B cell (primary cell): ENCODE measurements around the gene SNX22. TPM values are rescaled to one million over a fixed set of nuclear protein-coding genes. Genes with fewer than 3 reads are reported as not detected.
A peak's percentile ranks its signal among the peaks of the same experiment; 100 is the strongest.

Source experiments
- ATAC-seq: fragments of 200-7000 bp; cut with Tn5 transposase; one replicate; pipeline ENCODE4 v1.10.0; 2021; ENCODE audit warnings: low read depth, mild to moderate bottlenecking, moderate number of reproducible peaks, moderate library complexity
- CTCF ChIA-PET: fragments of 350-600 bp; sonication (Branson Sonifier 250); formaldehyde crosslinking; loops from one replicate; lab custom pipeline; 2021; ENCODE audit warnings: antibody characterized with exemption, inconsistent platforms; lab: Charles Lee
- POLR2A ChIA-PET: fragments of 350-600 bp; sonication (Branson Sonifier 250); formaldehyde crosslinking; loops from one replicate; lab custom pipeline; 2021; ENCODE audit warnings: antibody characterized with exemption; lab: Charles Lee
- DNase-seq: peaks from one replicate; pipeline ENCODE4 v3.0.0; 2013
- H2AFZ ChIP-seq: 2 replicates; pipeline ENCODE4 v1.6.1; 2012; ENCODE audit warnings: mild to moderate bottlenecking, low read depth, low read length; ENCODE audit not compliant: insufficient read depth, poor library complexity, severe bottlenecking
- H3K27ac ChIP-seq, 2 donors: 1 replicate in 1 of 2; 2 replicates in 1 of 2; pipeline ENCODE4 v1.5.1; 2012 to 2013; ENCODE audit warnings: low read length in 2 of 2, mild to moderate bottlenecking in 2 of 2, moderate library complexity in 1 of 2
- H3K27me3 ChIP-seq, 4 experiments: fragments of 200-600 bp in 1 of 4; sonication (generic) in 1 of 4; replicated peaks in 1 of 4; 1 replicate in 2 of 4; 2 replicates in 2 of 4; pipeline versions ENCODE4 v1.6.1 to v1.7.0; 2013 to 2016; ENCODE audit warnings: low read length in 3 of 4, mild to moderate bottlenecking in 2 of 4, mixed read lengths in 1 of 4, moderate library complexity in 1 of 4; ENCODE audit not compliant: insufficient read depth in 4 of 4, control insufficient read depth in 3 of 4; ENCODE audit errors: control extremely low read depth in 1 of 4
- H3K36me3 ChIP-seq, 2 experiments: replicated peaks in 1 of 2; 1 replicate in 1 of 2; 2 replicates in 1 of 2; pipeline versions ENCODE4 v1.6.1 to v1.7.1; 2013; ENCODE audit warnings: low read length in 1 of 2; ENCODE audit not compliant: insufficient read depth in 2 of 2, control insufficient read depth in 1 of 2; ENCODE audit errors: control extremely low read depth in 1 of 2, extremely low read depth in 1 of 2
- H3K4me1 ChIP-seq, 2 donors: fragments of 200-600 bp in 1 of 2; sonication (generic) in 1 of 2; 1 replicate in 1 of 2; 2 replicates in 1 of 2; pipeline versions ENCODE4 v1.5.1 to v1.6.1; 2013 to 2017; ENCODE audit warnings: low read length in 2 of 2; ENCODE audit not compliant: control insufficient read depth in 2 of 2, insufficient read depth in 2 of 2
- H3K4me2 ChIP-seq: replicated peaks from 2 replicates; pipeline ENCODE3; 2012; ENCODE audit warnings: mild to moderate bottlenecking, low read depth, low read length; ENCODE audit not compliant: poor library complexity, severe bottlenecking
- H3K4me3 ChIP-seq, 5 experiments: fragments of 200-600 bp in 1 of 5; sonication (generic) in 1 of 5; 1 replicate in 3 of 5; 2 replicates in 2 of 5; pipeline versions ENCODE4 v1.5.1 to v1.7.0; 2011 to 2016; ENCODE audit warnings: low read length in 4 of 5, mild to moderate bottlenecking in 4 of 5, low read depth in 2 of 5, control low read depth in 1 of 5, moderate library complexity in 1 of 5; ENCODE audit not compliant: insufficient read depth in 1 of 5; ENCODE audit errors: control extremely low read depth in 1 of 5, extremely low read depth in 1 of 5
- H3K79me2 ChIP-seq: fragments of 200-600 bp; sonication (generic); one replicate; pipeline ENCODE4 v1.6.0; 2016; ENCODE audit warnings: low read length; ENCODE audit not compliant: control insufficient read depth, insufficient read depth
- H3K9ac ChIP-seq: fragments of 200-600 bp; sonication (generic); 2 replicates; pipeline ENCODE4 v1.6.1; 2017; ENCODE audit warnings: mild to moderate bottlenecking, low read length, moderate library complexity
- H3K9me3 ChIP-seq, 3 donors: one replicate each; pipeline versions ENCODE4 v1.6.1 to v1.7.1; 2013; ENCODE audit warnings: low read length in 2 of 3; ENCODE audit not compliant: control insufficient read depth in 2 of 3, insufficient read depth in 1 of 3; ENCODE audit errors: control extremely low read depth in 1 of 3
- H4K20me1 ChIP-seq: 2 replicates; pipeline ENCODE4 v1.6.0; 2012; ENCODE audit warnings: mild to moderate bottlenecking, low read length; ENCODE audit not compliant: insufficient read depth, control insufficient read depth, poor library complexity, severe bottlenecking
- H3K27ac Mint-ChIP-seq: one replicate; pipeline ENCODE4 v1.8.0; 2021; ENCODE audit warnings: mixed read lengths
- H3K27me3 Mint-ChIP-seq: one replicate; pipeline ENCODE4 v1.8.0; 2021; ENCODE audit warnings: mixed read lengths
- H3K4me1 Mint-ChIP-seq: one replicate; pipeline ENCODE4 v1.8.0; 2021; ENCODE audit warnings: mixed read lengths
- H3K4me3 Mint-ChIP-seq: one replicate; pipeline ENCODE4 v1.8.0; 2021; ENCODE audit warnings: mixed read lengths
- H3K9me3 Mint-ChIP-seq: one replicate; pipeline ENCODE4 v1.8.0; 2022; ENCODE audit warnings: mixed read lengths; ENCODE audit not compliant: insufficient read depth
- CTCF ChIP-seq: fragments of 200-600 bp; IDR thresholded peaks from one replicate; pipeline ENCODE4 v1.8.0; 2022; ENCODE audit warnings: antibody characterized with exemption, mild to moderate bottlenecking
- EZH2 ChIP-seq: IDR thresholded peaks from 2 replicates; pipeline ENCODE4 v1.6.1; 2012; ENCODE audit warnings: borderline replicate concordance, low read depth, mild to moderate bottlenecking, moderate library complexity, low read length; ENCODE audit not compliant: insufficient read depth, poor library complexity, severe bottlenecking
- WGBS: methylation state at CpG from one replicate; pipeline ENCODE4 v1.1.5; 2013; ENCODE audit warnings: missing lambda C conversion rate; ENCODE audit not compliant: insufficient coverage; 5-methylcytosine and 5-hydroxymethylcytosine counted together
- intact Hi-C: fragments of 100-400 bp; cut with micrococcal nuclease; formaldehyde crosslinking; loops from one replicate; pipeline ENCODE4 v1.10.0; 2022
- polyA plus RNA-seq: library from polyadenylated mRNA; depleted of rRNA; stranded (reverse); fragments of >200 nt; gene quantifications from 2 replicates; pipeline ENCODE4 v1.2.3, GENCODE V29; 2012
- total RNA-seq, 2 donors: library from RNA; stranded (reverse); fragments of 120-200 nt in 1 of 2; gene quantifications; 1 replicate in 1 of 2; 2 replicates in 1 of 2; pipeline versions ENCODE4 v1.2.3 to v1.2.4, GENCODE V29; 2013 to 2022

The SNX22 gene
- total and polyA plus RNA-seq, 2 donors (not counting 1 experiment from before 2014, with no cell fraction given): 44.9 to 305 TPM

- Histone ChIP-seq H3K27me3 (no peaks in the 10 kb centered on the region), H4K20me1 (peaks cover 47% of the 10 kb centered on the region), H3K27ac (peak overlapping the region; percentile 53 to 87), H2AFZ (no peak overlapping the region), H3K4me3 (peak overlapping the region; percentile 64 to 86 (median 83)), H3K79me2 (peaks cover 49% of the 10 kb centered on the region), H3K4me2 (peak overlapping the region; percentile 88), H3K4me1 (peaks cover 42 to 63% of the 10 kb centered on the region in 2 donors), H3K9ac (peak overlapping the region; percentile 92), H3K36me3 (peaks cover 3 to 50% of the 10 kb centered on the region in 2 experiments), H3K9me3 (no peaks in the 10 kb centered on the region)
- DNase-seq: no peak
- Mint-ChIP-seq H3K27ac (peak overlapping the region; percentile 89), H3K4me1 (peaks cover 63% of the 10 kb centered on the region), H3K9me3 (no peaks in the 10 kb centered on the region), H3K27me3 (no peaks in the 10 kb centered on the region), H3K4me3 (peak overlapping the region; percentile 92)
- ATAC-seq: no peak
- ChIA-PET POLR2A (interaction anchor here (1.2 to 4.5 kb wide), 4 partner anchors 10 to 70 kb away, joined by 5 to 55 read pairs (median 10); partner anchors contain the start of genes SNX1 and SNX22), CTCF (interaction anchor here (4.7 kb wide), 1 partner anchor 9 kb away, joined by 45 read pairs; no protein-coding TSS in a partner anchor)
- TF ChIP-seq EZH2 (no peak), CTCF (no peak)
- WGBS: 80% methylated on average over 7 of the region's 12 CpGs
- intact Hi-C loops: loop anchor here (2.0 to 5.0 kb wide), 2 partner anchors 299 to 1125 kb away; partner anchors contain the start of genes PARP16 and ZNF609
Measured at GRCh38 chr15:64161688-64162477, 10.4 kb downstream of the SNX22 start.
